ENCODE measurements around the gene PCP2.

PCP2 gene

GRCh38 chr19:7607212-7607873 is 26.2 kb downstream of the PCP2 start:
- no peak overlapping the region for H3K4me3 ChIP-seq (ENCODE audit: low read depth, low read length)
- TF ChIP-seq, protein P1, sequence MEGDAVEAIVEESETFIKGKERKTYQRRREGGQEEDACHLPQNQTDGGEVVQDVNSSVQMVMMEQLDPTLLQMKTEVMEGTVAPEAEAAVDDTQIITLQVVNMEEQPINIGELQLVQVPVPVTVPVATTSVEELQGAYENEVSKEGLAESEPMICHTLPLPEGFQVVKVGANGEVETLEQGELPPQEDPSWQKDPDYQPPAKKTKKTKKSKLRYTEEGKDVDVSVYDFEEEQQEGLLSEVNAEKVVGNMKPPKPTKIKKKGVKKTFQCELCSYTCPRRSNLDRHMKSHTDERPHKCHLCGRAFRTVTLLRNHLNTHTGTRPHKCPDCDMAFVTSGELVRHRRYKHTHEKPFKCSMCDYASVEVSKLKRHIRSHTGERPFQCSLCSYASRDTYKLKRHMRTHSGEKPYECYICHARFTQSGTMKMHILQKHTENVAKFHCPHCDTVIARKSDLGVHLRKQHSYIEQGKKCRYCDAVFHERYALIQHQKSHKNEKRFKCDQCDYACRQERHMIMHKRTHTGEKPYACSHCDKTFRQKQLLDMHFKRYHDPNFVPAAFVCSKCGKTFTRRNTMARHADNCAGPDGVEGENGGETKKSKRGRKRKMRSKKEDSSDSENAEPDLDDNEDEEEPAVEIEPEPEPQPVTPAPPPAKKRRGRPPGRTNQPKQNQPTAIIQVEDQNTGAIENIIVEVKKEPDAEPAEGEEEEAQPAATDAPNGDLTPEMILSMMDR (IDR thresholded peaks at IDR 0.05; ENCODE audit: low read depth, low read length), result no peak

DNA sequence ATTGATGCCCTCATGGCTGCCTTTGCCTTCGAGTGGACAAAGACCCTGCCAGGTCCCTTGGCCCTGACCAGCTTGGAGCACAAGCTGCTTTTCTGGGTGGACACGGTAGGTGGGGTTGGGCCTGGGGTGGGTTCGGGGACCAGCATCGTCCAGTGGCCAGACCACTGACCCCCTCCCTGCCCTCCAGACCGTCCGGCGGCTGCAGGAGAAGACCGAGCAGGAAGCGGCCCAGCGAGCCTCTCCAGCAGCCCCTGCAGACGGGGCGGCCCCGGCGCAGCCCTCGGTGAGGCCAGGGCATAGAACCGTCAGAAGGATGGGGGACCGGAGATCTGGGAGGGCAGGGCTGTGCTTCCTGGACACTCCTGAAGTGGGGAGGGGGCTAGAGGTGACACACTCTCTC is 27.2 kb downstream of the PCP2 start:
- TF ChIP-seq, protein P1 (IDR thresholded peaks at IDR 0.05; ENCODE audit: low read depth, low read length), result no peak
- no peak overlapping the region for H3K4me3 ChIP-seq (ENCODE audit: low read depth, low read length)

- no peak overlapping the region for H3K4me3 ChIP-seq (ENCODE audit: low read depth, low read length)
- TF ChIP-seq, protein P1 (IDR thresholded peaks at IDR 0.05; ENCODE audit: low read depth, low read length), result no peak
Measured at GRCh38 chr19:7605490-7606222, 27.9 kb downstream of the PCP2 start.

DNA sequence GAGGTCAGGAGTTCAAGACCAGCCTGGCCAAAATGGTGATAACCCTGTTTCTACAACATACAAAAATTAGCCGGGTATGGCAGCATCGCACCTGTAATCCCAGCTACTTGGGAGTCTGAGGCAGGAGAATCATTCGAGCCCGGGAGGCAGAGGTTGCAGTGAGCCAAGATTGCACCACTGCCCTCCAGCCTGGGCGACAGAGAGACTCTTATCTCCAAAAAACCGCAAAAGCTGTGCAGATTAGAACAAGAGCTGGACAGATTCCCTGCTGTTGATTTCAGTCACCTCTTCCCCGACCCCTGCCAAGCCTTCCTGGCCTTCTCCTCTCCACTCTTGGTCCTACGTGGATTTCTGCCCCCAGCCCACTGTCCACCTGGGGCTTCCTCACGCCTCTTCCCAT is 29.6 kb downstream of the PCP2 start:
- TF ChIP-seq, protein P1 (IDR thresholded peaks at IDR 0.05; ENCODE audit: low read depth, low read length), result no peak
- H3K4me3 ChIP-seq (ENCODE audit: low read depth, low read length), result no peak overlapping the region

DNA sequence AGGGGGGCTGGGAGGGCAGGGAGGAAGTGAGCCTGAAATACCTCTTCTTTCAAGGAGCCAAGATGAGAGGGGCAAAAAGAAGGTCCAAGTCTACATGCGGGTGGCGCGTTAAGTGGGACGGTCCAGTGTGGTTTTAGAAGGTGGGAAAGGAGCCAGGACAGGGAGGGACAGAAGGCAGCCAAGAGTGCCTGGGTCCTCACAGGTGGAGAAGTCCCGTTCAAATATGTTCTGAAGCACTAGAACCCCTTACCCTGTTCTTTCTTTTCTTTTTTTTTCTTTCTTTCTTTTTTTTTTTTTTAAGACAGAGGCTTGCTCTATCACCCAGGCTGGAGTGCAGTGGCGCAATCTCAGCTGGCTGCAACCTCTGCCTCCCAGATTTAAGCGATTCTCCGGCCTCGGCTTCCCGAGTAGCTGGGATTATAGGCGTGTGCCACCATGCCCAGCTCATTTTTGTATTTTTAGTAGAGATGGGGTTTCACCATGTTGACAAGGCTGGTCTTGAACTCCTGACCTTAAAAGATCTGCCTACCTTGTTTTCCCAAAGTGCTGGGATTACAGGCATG is 30.5 kb downstream of the PCP2 start:
- TF ChIP-seq, protein P1 (IDR thresholded peaks at IDR 0.05; ENCODE audit: low read depth, low read length), result no peak
- no peak overlapping the region for H3K4me3 ChIP-seq (ENCODE audit: low read depth, low read length)

DNA sequence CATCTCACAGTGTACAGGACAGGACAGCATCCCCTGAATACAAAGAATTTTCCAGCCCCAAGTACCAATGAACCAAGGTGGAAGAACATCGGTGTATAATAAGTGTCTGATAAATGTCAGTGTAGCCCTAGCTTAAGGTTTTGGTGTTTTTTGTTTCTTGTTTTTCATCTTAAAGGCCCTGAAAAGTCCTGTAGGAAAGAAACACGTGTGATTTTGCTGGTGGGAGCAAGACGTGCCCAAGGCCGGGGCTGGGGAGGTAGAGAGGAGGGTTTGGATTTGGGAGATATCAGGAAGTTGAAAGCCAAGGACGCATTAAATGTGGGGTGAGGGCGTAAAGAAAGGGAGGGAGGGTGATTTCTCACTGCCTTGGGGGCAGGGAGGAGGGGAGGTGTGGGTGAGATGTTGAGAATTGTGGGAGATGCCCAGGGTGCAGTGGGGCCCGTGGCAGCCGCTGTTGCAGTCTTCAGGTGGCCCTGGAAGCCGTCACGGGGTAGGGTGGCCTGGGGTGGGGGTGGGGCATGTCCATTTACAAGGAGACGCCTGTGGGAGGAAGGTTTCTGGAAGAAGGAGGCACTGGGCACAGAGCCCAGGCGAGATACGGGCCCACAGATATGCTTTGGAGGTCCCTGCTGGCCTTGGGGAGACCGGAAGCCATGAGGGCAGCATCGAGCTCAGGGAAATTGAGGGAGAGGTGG is 31.1 kb downstream of the PCP2 start:
- TF ChIP-seq, protein P1 (IDR thresholded peaks at IDR 0.05; ENCODE audit: low read depth, low read length), result no peak
- no peak overlapping the region for H3K4me3 ChIP-seq (ENCODE audit: low read depth, low read length)
